Breast epithelium (tissue), 3 donors: Measurements from ENCODE around the gene FAM217B.

Experiments
- CTCF ChIP-seq, 3 donors: fragments of 450-650 bp; IDR thresholded peaks; one replicate each; pipeline ENCODE4 v1.5.1; 2016 to 2017; ENCODE audit warnings: antibody characterized with exemption in 3 of 3, mild to moderate bottlenecking in 3 of 3, moderate library complexity in 3 of 3
- POLR2A ChIP-seq: fragments of 450-650 bp; IDR thresholded peaks from one replicate; pipeline ENCODE4 v1.6.1; 2016; ENCODE audit warnings: antibody characterized with exemption, mild to moderate bottlenecking, moderate library complexity
- POLR2AphosphoS5 ChIP-seq, 3 donors: sonication (generic); formaldehyde crosslinking; IDR thresholded peaks; one replicate each; pipeline ENCODE4 v1.6.1; 2017; ENCODE audit warnings: antibody characterized with exemption in 3 of 3

- no peak for TF ChIP-seq POLR2A
- TF ChIP-seq CTCF (IDR thresholded peaks at IDR 0.05), result no peak
- TF ChIP-seq POLR2AphosphoS5 (IDR thresholded peaks at IDR 0.05), result no peak
Measured at GRCh38 chr20:59996108-59996507, 55.9 kb downstream of the FAM217B start.
